Calu3 (cell line): ENCODE data around the gene TMEM259. TPM values are rescaled to one million over a fixed set of nuclear protein-coding genes. Genes with fewer than 3 reads are reported as not detected.

Experiments used
- BruUV-seq: library from RNA; stranded (reverse); fragments of 400-500 nt; replicated peaks from 2 replicates; lab custom pipeline; 2021; lab: Mats Ljungman, UMichigan
- CTCF ChIA-PET: fragments of 300-600 bp; sonication (Branson Sonifier 250); formaldehyde crosslinking; loops from one replicate; lab custom pipeline; 2022; ENCODE audit warnings: antibody characterized with exemption; lab: Charles Lee
- DNase-seq: peaks from one replicate; pipeline ENCODE4 v3.0.0; 2022
- H3K27ac Mint-ChIP-seq: one replicate; pipeline ENCODE4 v1.8.0; 2022; ENCODE audit warnings: mixed read lengths; ENCODE audit not compliant: unreplicated experiment
- H3K27me3 Mint-ChIP-seq: one replicate; pipeline ENCODE4 v1.8.0; 2022; ENCODE audit warnings: mixed read lengths; ENCODE audit not compliant: unreplicated experiment
- H3K36me3 Mint-ChIP-seq: one replicate; pipeline ENCODE4 v1.8.0; 2022; ENCODE audit warnings: mild to moderate bottlenecking, moderate library complexity, mixed read lengths; ENCODE audit not compliant: insufficient read depth, unreplicated experiment
- H3K4me1 Mint-ChIP-seq: one replicate; pipeline ENCODE4 v1.8.0; 2022; ENCODE audit warnings: mild to moderate bottlenecking, low read depth, mixed read lengths; ENCODE audit not compliant: unreplicated experiment
- H3K4me3 Mint-ChIP-seq: one replicate; pipeline ENCODE4 v1.8.0; 2022; ENCODE audit warnings: mild to moderate bottlenecking, low read depth, moderate library complexity, mixed read lengths; ENCODE audit not compliant: unreplicated experiment
- H3K9me3 Mint-ChIP-seq: one replicate; pipeline ENCODE4 v1.8.0; 2022; ENCODE audit warnings: low read depth, mixed read lengths; ENCODE audit not compliant: unreplicated experiment
- CTCF ChIP-seq: fragments of 200-600 bp; IDR thresholded peaks from one replicate; pipeline ENCODE4 v1.8.0; 2022; ENCODE audit warnings: antibody characterized with exemption; ENCODE audit not compliant: unreplicated experiment
- intact Hi-C: fragments of 100-400 bp; cut with micrococcal nuclease; formaldehyde crosslinking; loops from one replicate; pipeline ENCODE4 v1.10.0; 2022; ENCODE audit not compliant: unreplicated experiment
- total RNA-seq: library from RNA; stranded (reverse); gene quantifications from 2 replicates; pipeline ENCODE4 v1.2.3, GENCODE V29; 2022

The TMEM259 gene
- total RNA-seq, 1 experiment from 2014 or later: 129 TPM

- Mint-ChIP-seq H3K4me1 (no peaks in the 10 kb centered on the region), H3K36me3 (peaks cover 19% of the 10 kb centered on the region), H3K27me3 (no peaks in the 10 kb centered on the region), H3K27ac (peak within 1 kb of the TSS; percentile 74), H3K9me3 (no peaks in the 10 kb centered on the region), H3K4me3 (peak within 1 kb of the TSS; percentile 87)
- DNase-seq: peak; percentile 88
- CTCF ChIA-PET: interaction anchor here (0.5 to 1.6 kb wide), 5 partner anchors 12 to 62 kb away, joined by 3 to 9 read pairs (median 4); no protein-coding TSS in a partner anchor
- TF ChIP-seq CTCF: no peak
- intact Hi-C loops: no loop called here
- no TSS peak for BruUV-seq
Observed at GRCh38 chr19:984165-984967, 36.6 kb downstream of the TMEM259 start, which contains the start of gene WDR18. WDR18 (plus strand) TSS chr19:984345; CDS start chr19:984354, 9 bp downstream.

- Mint-ChIP-seq H3K27me3 (no peaks in the 10 kb centered on the region), H3K9me3 (no peaks in the 10 kb centered on the region), H3K36me3 (peaks cover 19% of the 10 kb centered on the region), H3K4me3 (no peak overlapping the region), H3K4me1 (no peaks in the 10 kb centered on the region), H3K27ac (no peak overlapping the region)
- TF ChIP-seq CTCF: peak; percentile 81
- CTCF ChIA-PET: interaction anchor here (1.2 kb wide), 1 partner anchor 59 kb away, joined by 3 read pairs; no protein-coding TSS in a partner anchor
- no TSS peak for BruUV-seq
- peak; percentile 76 for DNase-seq
- intact Hi-C loops: loop anchor here (1.0 kb wide), 1 partner anchor 61 kb away; no protein-coding TSS in a partner anchor
Observed at GRCh38 chr19:982567-983170, 38.3 kb downstream of the TMEM259 start.

GRCh38 chr19:980133-980998, 40.6 kb downstream of the TMEM259 start:
- no peak overlapping the region for H3K4me3 Mint-ChIP-seq
- peaks cover 14% of the 10 kb centered on the region for H3K36me3 Mint-ChIP-seq
- TF ChIP-seq CTCF: no peak
- CTCF ChIA-PET: no interaction called here
- peak; percentile 18 for DNase-seq
- no peaks in the 10 kb centered on the region for H3K9me3 Mint-ChIP-seq
- intact Hi-C loops: no loop called here
- no peaks in the 10 kb centered on the region for H3K27me3 Mint-ChIP-seq
- BruUV-seq: no TSS peak
- no peak overlapping the region for H3K27ac Mint-ChIP-seq
- no peaks in the 10 kb centered on the region for H3K4me1 Mint-ChIP-seq

- H3K27me3 Mint-ChIP-seq: no peaks in the 10 kb centered on the region
- no TSS peak for BruUV-seq
- no peak overlapping the region for H3K4me3 Mint-ChIP-seq
- no peak overlapping the region for H3K27ac Mint-ChIP-seq
- no peak for TF ChIP-seq CTCF
- H3K9me3 Mint-ChIP-seq: no peaks in the 10 kb centered on the region
- H3K36me3 Mint-ChIP-seq: peaks cover 4% of the 10 kb centered on the region
- intact Hi-C loops: no loop called here
- CTCF ChIA-PET: no interaction called here
- H3K4me1 Mint-ChIP-seq: no peaks in the 10 kb centered on the region
- no peak for DNase-seq
Observed at GRCh38 chr19:979318-979741, 41.6 kb downstream of the TMEM259 start.
